Caco-2 (cell line): Measurements from ENCODE around the gene CRABP2. TPM values are rescaled to one million over a fixed set of nuclear protein-coding genes. Genes with fewer than 3 reads are reported as not detected.

Experiments used
- BruUV-seq: library from RNA; stranded (reverse); fragments of 400-500 nt; replicated peaks from 2 replicates; lab custom pipeline; 2021; lab: Mats Ljungman, UMichigan
- CTCF ChIA-PET: fragments of 300-600 bp; sonication (Branson Sonifier 250); formaldehyde crosslinking; loops from one replicate; lab custom pipeline; 2022; ENCODE audit warnings: antibody characterized with exemption; lab: Charles Lee
- POLR2A ChIA-PET: fragments of 300-600 bp; sonication (Branson Sonifier 250); formaldehyde crosslinking; loops from one replicate; lab custom pipeline; 2022; ENCODE audit warnings: antibody characterized with exemption; lab: Charles Lee
- DNase-seq, 2 experiments: peaks; one replicate each; pipeline versions ENCODE4 v3.0.0 to v3.0.0-alpha.2; 2020 to 2022
- H3K27me3 ChIP-seq: replicated peaks from 2 replicates; pipeline ENCODE4 v1.6.0; 2011; ENCODE audit warnings: low read length; ENCODE audit not compliant: control insufficient read depth, insufficient read depth
- H3K36me3 ChIP-seq: 2 replicates; pipeline ENCODE4 v1.5.1; 2011; ENCODE audit warnings: low read length; ENCODE audit not compliant: control insufficient read depth, insufficient read depth
- H3K4me1 ChIP-seq: fragments of 250-450 bp; sonication (Bioruptor Pico); 2 replicates; pipeline ENCODE4 v1.5.1; 2020; ENCODE audit warnings: mild to moderate bottlenecking
- H3K4me3 ChIP-seq: 2 replicates; pipeline ENCODE4 v1.5.1; 2011; ENCODE audit warnings: low read depth, mild to moderate bottlenecking, control low read depth, low read length
- H3K9me3 ChIP-seq: fragments of 250-450 bp; sonication (Bioruptor Pico); 2 replicates; pipeline ENCODE4 v1.5.1; 2020; ENCODE audit warnings: mild to moderate bottlenecking, moderate library complexity
- H3K27ac Mint-ChIP-seq: one replicate; pipeline ENCODE4 v1.8.0; 2022; ENCODE audit warnings: mixed read lengths; ENCODE audit not compliant: unreplicated experiment
- H3K27me3 Mint-ChIP-seq: one replicate; pipeline ENCODE4 v1.8.0; 2022; ENCODE audit warnings: mixed read lengths; ENCODE audit not compliant: insufficient read depth, unreplicated experiment
- H3K36me3 Mint-ChIP-seq: one replicate; pipeline ENCODE4 v1.8.0; 2022; ENCODE audit warnings: mild to moderate bottlenecking, mixed read lengths; ENCODE audit not compliant: insufficient read depth, unreplicated experiment
- H3K4me1 Mint-ChIP-seq: one replicate; pipeline ENCODE4 v1.8.0; 2022; ENCODE audit warnings: low read depth, mixed read lengths; ENCODE audit not compliant: unreplicated experiment
- H3K4me3 Mint-ChIP-seq: one replicate; pipeline ENCODE4 v1.8.0; 2022; ENCODE audit warnings: mild to moderate bottlenecking, moderate library complexity, mixed read lengths; ENCODE audit not compliant: unreplicated experiment
- H3K9me3 Mint-ChIP-seq: one replicate; pipeline ENCODE4 v1.8.0; 2022; ENCODE audit warnings: mixed read lengths; ENCODE audit not compliant: unreplicated experiment
- intact Hi-C: fragments of 100-400 bp; cut with micrococcal nuclease; formaldehyde crosslinking; loops from one replicate; pipeline ENCODE4 v1.10.0; 2022; ENCODE audit not compliant: unreplicated experiment
- total RNA-seq: library from RNA; stranded (reverse); gene quantifications from 2 replicates; pipeline ENCODE4 v1.2.3, GENCODE V29; 2022
- TF ChIP-seq, protein P1 (sequence below), 2 experiments: fragments of 200-600 bp in 1 of 2; IDR thresholded peaks; 1 replicate in 1 of 2; 2 replicates in 1 of 2; pipeline versions ENCODE4 v1.5.1 to v1.8.0; 2011 to 2022; ENCODE audit warnings: antibody characterized with exemption in 1 of 2, control low read depth in 1 of 2, inconsistent platforms in 1 of 2, low read depth in 1 of 2, low read length in 1 of 2, mild to moderate bottlenecking in 1 of 2, moderate library complexity in 1 of 2; ENCODE audit not compliant: insufficient read depth in 1 of 2, severe bottlenecking in 1 of 2, unreplicated experiment in 1 of 2

The CRABP2 gene
- total RNA-seq, 1 experiment from 2014 or later, result 27.1 TPM

GRCh38 chr1:156721131-156721530 is 15.7 kb upstream of the CRABP2 start:
- no peaks in the 10 kb centered on the region for H3K9me3 Mint-ChIP-seq
- intact Hi-C loops, result no loop called here
- Histone ChIP-seq H3K4me1 (peaks cover 5% of the 10 kb centered on the region; the same call in 1 of the 2 replicates), H3K9me3 (no peaks in the 10 kb centered on the region), H3K27me3 (no peaks in the 10 kb centered on the region), H3K4me3 (no peak overlapping the region), H3K36me3 (peaks cover 4% of the 10 kb centered on the region)
- H3K4me1 Mint-ChIP-seq, result no peaks in the 10 kb centered on the region
- ChIA-PET POLR2A (no interaction called here), CTCF (interaction anchor here (1.0 to 2.1 kb wide), 2 partner anchors 14 to 31 kb away, joined by 7 to 14 read pairs; no protein-coding TSS in a partner anchor)
- no peak overlapping the region for H3K4me3 Mint-ChIP-seq
- BruUV-seq, result no TSS peak
- H3K36me3 Mint-ChIP-seq, result peaks cover 22% of the 10 kb centered on the region
- H3K27me3 Mint-ChIP-seq, result no peaks in the 10 kb centered on the region
- no peak for DNase-seq
- TF ChIP-seq, protein P1, sequence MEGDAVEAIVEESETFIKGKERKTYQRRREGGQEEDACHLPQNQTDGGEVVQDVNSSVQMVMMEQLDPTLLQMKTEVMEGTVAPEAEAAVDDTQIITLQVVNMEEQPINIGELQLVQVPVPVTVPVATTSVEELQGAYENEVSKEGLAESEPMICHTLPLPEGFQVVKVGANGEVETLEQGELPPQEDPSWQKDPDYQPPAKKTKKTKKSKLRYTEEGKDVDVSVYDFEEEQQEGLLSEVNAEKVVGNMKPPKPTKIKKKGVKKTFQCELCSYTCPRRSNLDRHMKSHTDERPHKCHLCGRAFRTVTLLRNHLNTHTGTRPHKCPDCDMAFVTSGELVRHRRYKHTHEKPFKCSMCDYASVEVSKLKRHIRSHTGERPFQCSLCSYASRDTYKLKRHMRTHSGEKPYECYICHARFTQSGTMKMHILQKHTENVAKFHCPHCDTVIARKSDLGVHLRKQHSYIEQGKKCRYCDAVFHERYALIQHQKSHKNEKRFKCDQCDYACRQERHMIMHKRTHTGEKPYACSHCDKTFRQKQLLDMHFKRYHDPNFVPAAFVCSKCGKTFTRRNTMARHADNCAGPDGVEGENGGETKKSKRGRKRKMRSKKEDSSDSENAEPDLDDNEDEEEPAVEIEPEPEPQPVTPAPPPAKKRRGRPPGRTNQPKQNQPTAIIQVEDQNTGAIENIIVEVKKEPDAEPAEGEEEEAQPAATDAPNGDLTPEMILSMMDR (IDR thresholded peaks at IDR 0.05; ENCODE audit: insufficient read depth in 1 of 2, low read depth in 1 of 2, low read length in 1 of 2, severe bottlenecking in 1 of 2, unreplicated experiment in 1 of 2), result no peak
- no peak overlapping the region for H3K27ac Mint-ChIP-seq

DNA sequence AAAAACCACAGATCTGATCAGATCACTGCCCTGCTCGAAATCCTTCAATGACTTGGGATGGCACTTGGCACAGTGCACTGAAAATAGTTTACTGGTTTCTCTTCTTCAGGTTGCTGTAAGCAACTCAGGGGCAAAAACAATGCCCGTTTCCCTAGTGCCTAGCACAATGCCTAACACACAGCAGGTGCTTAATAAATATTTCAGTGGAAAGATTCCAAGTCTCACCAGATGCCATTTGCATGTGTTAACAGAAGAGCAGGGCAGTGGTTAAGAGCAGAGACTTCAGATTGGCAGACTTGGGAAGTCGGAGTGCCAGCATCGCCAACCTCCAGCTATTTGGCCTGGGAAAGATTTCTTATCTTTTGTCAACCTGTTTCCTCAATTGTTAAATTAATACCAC is 12.0 kb upstream of the CRABP2 start:
- intact Hi-C loops, result no loop called here
- Histone ChIP-seq H3K9me3 (no peaks in the 10 kb centered on the region), H3K36me3 (no peaks in the 10 kb centered on the region; the same call in 1 of the 2 replicates), H3K4me1 (peaks cover 2% of the 10 kb centered on the region), H3K27me3 (no peaks in the 10 kb centered on the region), H3K4me3 (no peak overlapping the region)
- TF ChIP-seq, protein P1 (IDR thresholded peaks at IDR 0.05; ENCODE audit: insufficient read depth in 1 of 2, low read depth in 1 of 2, low read length in 1 of 2, severe bottlenecking in 1 of 2, unreplicated experiment in 1 of 2), result no peak
- DNase-seq, result no peak
- Mint-ChIP-seq H3K27ac (no peak overlapping the region), H3K4me3 (no peak overlapping the region), H3K9me3 (no peaks in the 10 kb centered on the region), H3K4me1 (no peaks in the 10 kb centered on the region), H3K36me3 (peaks cover 31% of the 10 kb centered on the region), H3K27me3 (no peaks in the 10 kb centered on the region)
- no TSS peak for BruUV-seq
- CTCF ChIA-PET, result no interaction called here
- POLR2A ChIA-PET, result no interaction called here

- H3K27me3 ChIP-seq, result no peaks in the 10 kb centered on the region
- ChIA-PET POLR2A (interaction anchor here (0.5 to 1.8 kb wide), 2 partner anchors 14 to 71 kb away, joined by 4 to 8 read pairs; partner anchors contain the start of genes ISG20L2 and METTL25B), CTCF (interaction anchor here (1.1 to 3.6 kb wide), 3 partner anchors 8 to 25 kb away, joined by 3 to 19 read pairs (median 7); no protein-coding TSS in a partner anchor)
- H3K4me3 ChIP-seq, result no peak overlapping the region
- H3K4me1 Mint-ChIP-seq, result no peaks in the 10 kb centered on the region
- BruUV-seq, result no TSS peak
- intact Hi-C loops, result no loop called here
- H3K9me3 ChIP-seq, result no peaks in the 10 kb centered on the region
- H3K27me3 Mint-ChIP-seq, result no peaks in the 10 kb centered on the region
- no peak overlapping the region for H3K4me3 Mint-ChIP-seq
- H3K4me1 ChIP-seq, result peaks cover 6% of the 10 kb centered on the region
- no peak for DNase-seq
- no peaks in the 10 kb centered on the region for H3K36me3 ChIP-seq
- TF ChIP-seq, protein P1 (IDR thresholded peaks at IDR 0.05; ENCODE audit: insufficient read depth in 1 of 2, low read depth in 1 of 2, low read length in 1 of 2, severe bottlenecking in 1 of 2, unreplicated experiment in 1 of 2), result no peak
- no peaks in the 10 kb centered on the region for H3K9me3 Mint-ChIP-seq
- H3K27ac Mint-ChIP-seq, result no peak overlapping the region
- H3K36me3 Mint-ChIP-seq, result peaks cover 18% of the 10 kb centered on the region
Measured at GRCh38 chr1:156714830-156715229, 9.4 kb upstream of the CRABP2 start.
